IMR-90 (cell line): Measurements from ENCODE around the gene GFOD2.

ENCODE experiments used
- CEBPB ChIP-seq: IDR thresholded peaks from 2 replicates; pipeline ENCODE4 v1.6.1; 2012; ENCODE audit warnings: low read depth, low read length, improper control_type of control experiment
- CTCF ChIP-seq: conservative IDR thresholded peaks from 2 replicates; pipeline ENCODE4 v1.5.1; 2012; ENCODE audit warnings: mild to moderate bottlenecking, low read depth, low read length, improper control_type of control experiment
- MAZ ChIP-seq: IDR thresholded peaks from 2 replicates; pipeline ENCODE4 v1.6.1; 2012; ENCODE audit warnings: low read depth, mild to moderate bottlenecking, low read length, improper control_type of control experiment, moderate library complexity, borderline replicate concordance
- POLR2A ChIP-seq: IDR thresholded peaks from 2 replicates; pipeline ENCODE4 v1.6.1; 2012; ENCODE audit warnings: mild to moderate bottlenecking, low read depth, low read length
- RFX5 ChIP-seq: IDR thresholded peaks from 2 replicates; pipeline ENCODE4 v1.8.0; 2012; ENCODE audit warnings: low read depth, mild to moderate bottlenecking, low read length, moderate library complexity
- SMC3 ChIP-seq: fragments of 150-350 bp; IDR thresholded peaks from 2 replicates; pipeline ENCODE4 v1.6.1; 2016; ENCODE audit warnings: low read depth, mild to moderate bottlenecking, antibody characterized with exemption, low read length, moderate library complexity

GRCh38 chr16:67647681-67648080 lies 71.4 kb downstream of the GFOD2 start:
- TF ChIP-seq CTCF (no peak), POLR2A (no peak), CEBPB (no peak), SMC3 (no peak), RFX5 (no peak), MAZ (no peak)
